H1 (cell line): Measurements from ENCODE around the gene MLYCD. TPM values are rescaled to one million over a fixed set of nuclear protein-coding genes. Genes with fewer than 3 reads are reported as not detected.

Source experiments
- CTCF ChIA-PET: fragments of 300-600 bp; sonication (Branson Sonifier 250); formaldehyde crosslinking; loops from one replicate; lab custom pipeline; 2021; ENCODE audit not compliant: partially characterized antibody; lab: Charles Lee
- POLR2A ChIA-PET: fragments of 300-600 bp; sonication (Branson Sonifier 250); formaldehyde crosslinking; loops from one replicate; lab custom pipeline; 2021; ENCODE audit warnings: inconsistent platforms; ENCODE audit not compliant: partially characterized antibody; lab: Charles Lee
- DNase-seq, 2 experiments: peaks; one replicate each; pipeline versions ENCODE4 v3.0.0 to v3.0.0-alpha.2; 2010 to 2022; ENCODE audit warnings: low spot score in 2 of 2, low read depth in 1 of 2, mixed read lengths in 1 of 2
- FAIRE-seq: peaks from 2 replicates; lab custom pipeline; 2011; peaks lifted over from hg19 to GRCh38; lab: Jason Lieb, UNC
- H2AFZ ChIP-seq: 2 replicates; pipeline ENCODE4 v1.8.1; 2012; ENCODE audit warnings: low read length, inconsistent platforms
- H2AK5ac ChIP-seq: 2 replicates; pipeline ENCODE4 v1.6.1; 2013; ENCODE audit warnings: low read depth, low read length
- H2BK120ac ChIP-seq: replicated peaks from 2 replicates; pipeline ENCODE3; 2013; ENCODE audit warnings: low read depth, low read length, inconsistent platforms
- H2BK12ac ChIP-seq: 2 replicates; pipeline ENCODE4 v1.6.1; 2013; ENCODE audit warnings: low read depth, low read length
- H2BK15ac ChIP-seq: 2 replicates; pipeline ENCODE4 v1.6.1; 2013; ENCODE audit warnings: low read length
- H2BK20ac ChIP-seq: 2 replicates; pipeline ENCODE4 v1.6.1; 2013; ENCODE audit warnings: low read length
- H2BK5ac ChIP-seq: 2 replicates; pipeline ENCODE4 v1.6.1; 2013; ENCODE audit warnings: low read depth, low read length
- H3K14ac ChIP-seq: 2 replicates; pipeline ENCODE4 v1.6.1; 2013; ENCODE audit warnings: inconsistent platforms; ENCODE audit not compliant: insufficient read length
- H3K18ac ChIP-seq: 2 replicates; pipeline ENCODE4 v1.6.1; 2013; ENCODE audit warnings: low read length; ENCODE audit errors: extremely low read depth
- H3K23ac ChIP-seq: 2 replicates; pipeline ENCODE4 v1.6.1; 2013; ENCODE audit warnings: inconsistent platforms; ENCODE audit not compliant: insufficient read length
- H3K23me2 ChIP-seq: 2 replicates; pipeline ENCODE4 v1.6.1; 2013; ENCODE audit warnings: low read depth, low read length
- H3K27ac ChIP-seq: 2 replicates; pipeline ENCODE4 v1.6.1; 2011; ENCODE audit warnings: low read depth, low read length, inconsistent platforms
- H3K27me3 ChIP-seq, 4 experiments: replicated peaks in 1 of 4; 1 replicate in 1 of 4; 2 replicates in 3 of 4; pipeline versions ENCODE4 v1.6.1 to v1.8.1; 2011 to 2013; ENCODE audit warnings: low read length in 3 of 4, mild to moderate bottlenecking in 3 of 4, inconsistent platforms in 2 of 4, mixed read lengths in 2 of 4, moderate library complexity in 1 of 4; ENCODE audit not compliant: control insufficient read depth in 3 of 4, insufficient read depth in 3 of 4; ENCODE audit errors: extremely low read depth in 1 of 4
- H3K36me3 ChIP-seq, 4 experiments: 2 replicates each; pipeline versions ENCODE4 v1.6.1 to v1.8.1; 2011 to 2013; ENCODE audit warnings: mild to moderate bottlenecking in 4 of 4, low read length in 3 of 4, moderate library complexity in 2 of 4, control low read depth in 1 of 4, inconsistent platforms in 1 of 4; ENCODE audit not compliant: insufficient read depth in 4 of 4, control insufficient read depth in 2 of 4
- H3K4ac ChIP-seq: replicated peaks from 2 replicates; pipeline ENCODE3; 2013; ENCODE audit warnings: low read length, low read depth, mixed read lengths, inconsistent platforms; ENCODE audit not compliant: insufficient read length
- H3K4me1 ChIP-seq, 4 experiments: replicated peaks in 1 of 4; 1 replicate in 1 of 4; 2 replicates in 3 of 4; pipeline versions ENCODE4 v1.6.1 to v1.8.1; 2011 to 2013; ENCODE audit warnings: low read length in 3 of 4, inconsistent platforms in 2 of 4, mixed read lengths in 1 of 4; ENCODE audit not compliant: insufficient read depth in 4 of 4, control insufficient read depth in 3 of 4
- H3K4me2 ChIP-seq, 2 experiments: 2 replicates each; pipeline versions ENCODE4 v1.6.1 to v1.8.1; 2011 to 2013; ENCODE audit warnings: low read depth in 2 of 2, low read length in 2 of 2, control low read depth in 1 of 2, inconsistent platforms in 1 of 2, mild to moderate bottlenecking in 1 of 2; ENCODE audit not compliant: insufficient read depth in 1 of 2
- H3K4me3 ChIP-seq, 4 experiments: fragments of 200-600, 300-600 bp in 1 of 4; sonication (generic), shearing (Covaris generic), sonication (Bioruptor Twin) in 1 of 4; 2 replicates each; pipeline versions ENCODE4 v1.5.1 to v1.8.1; 2011 to 2016; ENCODE audit warnings: low read length in 4 of 4, low read depth in 3 of 4, control low read depth in 2 of 4, inconsistent platforms in 2 of 4, mild to moderate bottlenecking in 2 of 4, mixed read lengths in 1 of 4, moderate library complexity in 1 of 4; ENCODE audit not compliant: insufficient read depth in 2 of 4; ENCODE audit errors: extremely low read depth in 1 of 4
- H3K56ac ChIP-seq: replicated peaks from 2 replicates; pipeline ENCODE3; 2013; ENCODE audit warnings: low read depth, mild to moderate bottlenecking, mixed read lengths, low read length, inconsistent platforms; ENCODE audit not compliant: insufficient read length
- H3K79me1 ChIP-seq: 2 replicates; pipeline ENCODE4 v1.6.1; 2013; ENCODE audit warnings: low read depth, low read length, control low read depth
- H3K79me2 ChIP-seq, 2 experiments: 2 replicates each; pipeline versions ENCODE4 v1.6.1 to v1.8.1; 2012 to 2013; ENCODE audit warnings: low read length in 2 of 2, mild to moderate bottlenecking in 2 of 2, inconsistent platforms in 1 of 2; ENCODE audit not compliant: insufficient read depth in 2 of 2, control insufficient read depth in 1 of 2
- H3K9ac ChIP-seq, 4 experiments: replicated peaks in 1 of 4; 1 replicate in 1 of 4; 2 replicates in 3 of 4; pipeline versions ENCODE4 v1.6.1 to v1.8.1; 2011 to 2013; ENCODE audit warnings: low read depth in 3 of 4, low read length in 3 of 4, control low read depth in 2 of 4, mild to moderate bottlenecking in 2 of 4, moderate library complexity in 2 of 4, inconsistent platforms in 1 of 4; ENCODE audit errors: extremely low read depth in 1 of 4
- H3K9me3 ChIP-seq, 2 experiments: 2 replicates each; pipeline versions ENCODE4 v1.6.1 to v1.8.1; 2012 to 2013; ENCODE audit warnings: mild to moderate bottlenecking in 2 of 2, moderate library complexity in 2 of 2, control low read depth in 1 of 2, inconsistent platforms in 1 of 2, low read depth in 1 of 2, low read length in 1 of 2, mixed read lengths in 1 of 2; ENCODE audit not compliant: insufficient read depth in 2 of 2
- H4K20me1 ChIP-seq, 2 experiments: replicated peaks in 1 of 2; 2 replicates each; pipeline versions ENCODE3 to v1.8.1; 2011 to 2013; ENCODE audit warnings: inconsistent platforms in 2 of 2, low read length in 2 of 2, mild to moderate bottlenecking in 1 of 2; ENCODE audit not compliant: insufficient read depth in 2 of 2, control insufficient read depth in 1 of 2
- H4K5ac ChIP-seq: 2 replicates; pipeline ENCODE4 v1.6.1; 2013; ENCODE audit warnings: low read length, low read depth, mixed read lengths, inconsistent platforms; ENCODE audit not compliant: insufficient read length
- H4K8ac ChIP-seq: 2 replicates; pipeline ENCODE4 v1.8.0; 2013; ENCODE audit warnings: mild to moderate bottlenecking, moderate library complexity, low read length, inconsistent platforms; ENCODE audit not compliant: insufficient read depth; ENCODE audit errors: extremely low read depth
- H4K91ac ChIP-seq: replicated peaks from 2 replicates; pipeline ENCODE3; 2013; ENCODE audit warnings: low read length, mixed read lengths, inconsistent platforms; ENCODE audit not compliant: insufficient read length
- BRCA1 ChIP-seq: IDR thresholded peaks from 2 replicates; pipeline ENCODE4 v1.6.1; 2012; ENCODE audit warnings: low read depth, low read length, improper control_type of control experiment
- CBX8 ChIP-seq: fragments of 300-800, 300-1000 bp; sonication (generic); IDR thresholded peaks from 2 replicates; pipeline ENCODE4 v1.7.1; 2016; ENCODE audit warnings: low read depth, low read length, borderline replicate concordance
- EP300 ChIP-seq, 2 experiments: IDR thresholded peaks; 1 replicate in 1 of 2; 2 replicates in 1 of 2; pipeline ENCODE4 v1.6.1; 2011 to 2012; ENCODE audit warnings: low read depth in 2 of 2, low read length in 2 of 2, mild to moderate bottlenecking in 2 of 2, borderline replicate concordance in 1 of 2, inconsistent platforms in 1 of 2, moderate library complexity in 1 of 2
- FOSL1 ChIP-seq: IDR thresholded peaks from 2 replicates; pipeline ENCODE4 v1.6.1; 2011; ENCODE audit warnings: mild to moderate bottlenecking, low read depth, low read length, moderate library complexity; ENCODE audit not compliant: insufficient read depth
- TAF1 ChIP-seq: IDR thresholded peaks from 2 replicates; pipeline ENCODE4 v1.6.1; 2011; ENCODE audit warnings: mild to moderate bottlenecking, low read depth, low read length
- WGBS, 2 experiments: shearing (Covaris generic) in 1 of 2; methylation state at CpG; one replicate each; pipeline versions ENCODE4 v1.1.6 to v1.1.7; 2013 to 2015; ENCODE audit warnings: low lambda C conversion rate in 2 of 2, mixed read lengths in 2 of 2, inconsistent platforms in 1 of 2, low coverage in 1 of 2, missing lambda C conversion rate in 1 of 2; ENCODE audit not compliant: insufficient replicate concordance in 2 of 2, insufficient coverage in 1 of 2, insufficient read length in 1 of 2; ENCODE audit errors: extremely low coverage in 1 of 2, missing lambda C conversion rate in 1 of 2; 5-methylcytosine and 5-hydroxymethylcytosine counted together
- polyA plus RNA-seq, 7 experiments: library from polyadenylated mRNA; depleted of rRNA in 3 of 7; stranded (reverse) in 5 of 7; unstranded in 2 of 7; fragments of >200 nt in 5 of 7; fragments of 200-250 nt in 2 of 7; gene quantifications; 1 replicate in 5 of 7; 2 replicates in 1 of 7; 4 replicates in 1 of 7; pipeline versions ENCODE4 v1.2.1 to v1.2.3, GENCODE V29; 2011 to 2013; ENCODE audit warnings: missing spikeins in 2 of 7, mixed read lengths in 2 of 7
- total RNA-seq: library from RNA; stranded (reverse); fragmentation: NEBNext Ultra II Directional; extraction: Animal tissue kit (Norgen Biotek cat#: 25700); gene quantifications from 2 replicates; pipeline ENCODE4 v1.2.1, GENCODE V29; 2021
- TF ChIP-seq, protein P1 (sequence below), 3 experiments: IDR thresholded peaks; 1 replicate in 2 of 3; 2 replicates in 1 of 3; pipeline versions ENCODE4 v1.5.1 to v1.6.1; 2011; ENCODE audit warnings: low read length in 3 of 3, mild to moderate bottlenecking in 3 of 3, inconsistent platforms in 2 of 3, low read depth in 1 of 3, moderate library complexity in 1 of 3; ENCODE audit not compliant: insufficient read depth in 1 of 3; ENCODE audit errors: control extremely low read depth in 1 of 3
- TF ChIP-seq, protein P2 (sequence below): IDR thresholded peaks from 2 replicates; pipeline ENCODE4 v1.6.1; 2011; ENCODE audit warnings: low read length, improper control_type of control experiment

The MLYCD gene
- total and polyA plus RNA-seq, 2 of the 8 experiments (the other 6 are each of a cell fraction or from before 2014, with no cell fraction given), result 3.7 to 7.0 TPM

DNA sequence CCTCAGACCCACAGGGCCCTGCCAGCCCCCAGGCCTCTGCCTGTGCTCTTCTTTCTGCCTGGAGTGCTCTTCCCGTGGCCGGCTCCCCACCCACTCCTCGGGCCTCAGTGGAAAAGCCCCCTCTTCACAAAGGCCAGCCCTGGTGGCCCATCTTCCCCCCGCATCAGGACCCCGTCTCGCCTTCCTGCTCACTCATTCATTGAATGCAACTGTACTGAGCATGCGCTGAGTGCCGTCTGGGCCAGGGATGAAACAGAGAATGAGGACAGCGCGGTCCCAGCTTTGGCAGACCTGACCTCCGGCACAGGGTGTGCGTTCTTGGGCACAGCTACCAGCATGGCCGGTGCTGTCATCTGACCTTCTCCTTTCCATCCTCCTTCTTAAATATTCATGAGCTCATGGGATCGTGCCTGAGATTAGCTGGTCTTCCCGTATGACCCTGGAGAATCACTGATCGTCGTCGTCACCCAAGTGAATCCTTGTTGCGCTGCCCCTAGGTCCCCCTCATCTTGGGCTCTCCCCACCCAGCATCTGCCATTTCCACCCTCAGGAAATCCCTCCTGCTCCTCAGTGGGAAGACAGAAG, 37.8 kb downstream of the MLYCD start:
- DNase-seq (no peak), FAIRE-seq (no peak)
- H2BK20ac ChIP-seq, result no peak overlapping the region
- no peak overlapping the region for H3K9ac ChIP-seq
- no peak overlapping the region for H2BK5ac ChIP-seq
- H3K36me3 ChIP-seq, result no peaks in the 10 kb centered on the region
- H4K8ac ChIP-seq, result no peak overlapping the region
- TF ChIP-seq TAF1 (no peak), BRCA1 (no peak), CBX8 (no peak), FOSL1 (no peak), EP300 (IDR thresholded peaks at IDR 0.05; ENCODE audit: borderline replicate concordance in 1 of 2, low read depth in 2 of 2, low read length in 2 of 2) (no peak)
- TF ChIP-seq, protein P1, sequence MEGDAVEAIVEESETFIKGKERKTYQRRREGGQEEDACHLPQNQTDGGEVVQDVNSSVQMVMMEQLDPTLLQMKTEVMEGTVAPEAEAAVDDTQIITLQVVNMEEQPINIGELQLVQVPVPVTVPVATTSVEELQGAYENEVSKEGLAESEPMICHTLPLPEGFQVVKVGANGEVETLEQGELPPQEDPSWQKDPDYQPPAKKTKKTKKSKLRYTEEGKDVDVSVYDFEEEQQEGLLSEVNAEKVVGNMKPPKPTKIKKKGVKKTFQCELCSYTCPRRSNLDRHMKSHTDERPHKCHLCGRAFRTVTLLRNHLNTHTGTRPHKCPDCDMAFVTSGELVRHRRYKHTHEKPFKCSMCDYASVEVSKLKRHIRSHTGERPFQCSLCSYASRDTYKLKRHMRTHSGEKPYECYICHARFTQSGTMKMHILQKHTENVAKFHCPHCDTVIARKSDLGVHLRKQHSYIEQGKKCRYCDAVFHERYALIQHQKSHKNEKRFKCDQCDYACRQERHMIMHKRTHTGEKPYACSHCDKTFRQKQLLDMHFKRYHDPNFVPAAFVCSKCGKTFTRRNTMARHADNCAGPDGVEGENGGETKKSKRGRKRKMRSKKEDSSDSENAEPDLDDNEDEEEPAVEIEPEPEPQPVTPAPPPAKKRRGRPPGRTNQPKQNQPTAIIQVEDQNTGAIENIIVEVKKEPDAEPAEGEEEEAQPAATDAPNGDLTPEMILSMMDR (IDR thresholded peaks at IDR 0.05; ENCODE audit: control extremely low read depth in 1 of 3, insufficient read depth in 1 of 3, low read depth in 1 of 3, low read length in 3 of 3), result no peak
- TF ChIP-seq, protein P2, sequence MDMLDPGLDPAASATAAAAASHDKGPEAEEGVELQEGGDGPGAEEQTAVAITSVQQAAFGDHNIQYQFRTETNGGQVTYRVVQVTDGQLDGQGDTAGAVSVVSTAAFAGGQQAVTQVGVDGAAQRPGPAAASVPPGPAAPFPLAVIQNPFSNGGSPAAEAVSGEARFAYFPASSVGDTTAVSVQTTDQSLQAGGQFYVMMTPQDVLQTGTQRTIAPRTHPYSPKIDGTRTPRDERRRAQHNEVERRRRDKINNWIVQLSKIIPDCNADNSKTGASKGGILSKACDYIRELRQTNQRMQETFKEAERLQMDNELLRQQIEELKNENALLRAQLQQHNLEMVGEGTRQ, result no peak
- TF ChIP-seq, all 59 proteins: peak for 0
- Histone ChIP-seq H3K56ac (no peak overlapping the region), H3K4me2 (no peak overlapping the region), H3K14ac (no peak overlapping the region), H3K23ac (no peak overlapping the region), H3K4me3 (no peak overlapping the region), H3K27me3 (no peaks in the 10 kb centered on the region; a peak in 1 of 7 replicates), H3K9me3 (no peaks in the 10 kb centered on the region), H3K18ac (no peak overlapping the region), H3K23me2 (no peaks in the 10 kb centered on the region), H2AFZ (no peak overlapping the region), H3K4ac (no peak overlapping the region), H4K5ac (no peak overlapping the region), H4K20me1 (peaks cover 0 to 6% of the 10 kb centered on the region in 2 experiments), H2BK15ac (no peak overlapping the region), H2BK120ac (no peak overlapping the region), H3K27ac (no peak overlapping the region), H4K91ac (no peak overlapping the region), H3K79me1 (no peaks in the 10 kb centered on the region), H2AK5ac (no peak overlapping the region), H3K79me2 (no peaks in the 10 kb centered on the region), H2BK12ac (no peak overlapping the region), H3K4me1 (peaks cover 0 to 5% (median 3%) of the 10 kb centered on the region in 4 experiments; a peak in 3 of 7 replicates)
- 88% methylated on average over 17 of the region's 19 CpGs; no CpG with 5 or more reads in 1 of the 2 experiments for WGBS, 2 experiments
- POLR2A ChIA-PET, result interaction anchor here (1.1 to 3.4 kb wide), 2 partner anchors 9 to 76 kb away, joined by 3 to 19 read pairs; no protein-coding TSS in a partner anchor
- CTCF ChIA-PET, result interaction anchor here (0.6 to 5.0 kb wide), 6 partner anchors 10 to 802 kb away, joined by 3 to 35 read pairs (median 4); partner anchors contain the start of gene OSGIN1
